Measurements from ENCODE around the gene ABHD15.

Gene ABHD15

GRCh38 chr17:29593591-29594518 lies 27.0 kb upstream of the ABHD15 start:
- no peak for DNase-seq
- H3K36me3 ChIP-seq (ENCODE audit: control insufficient read depth, insufficient read depth, low read length), result no peaks in the 10 kb centered on the region
- no peaks in the 10 kb centered on the region for H3K27me3 ChIP-seq (replicated peaks; ENCODE audit: control insufficient read depth, insufficient read depth, low read length, poor library complexity, severe bottlenecking)
- no peak overlapping the region for H3K27ac ChIP-seq (ENCODE audit: insufficient read depth, low read length, poor library complexity, severe bottlenecking)
- no peaks in the 10 kb centered on the region for H3K9me3 ChIP-seq (ENCODE audit: control insufficient read depth, low read length)
- H3K4me3 ChIP-seq (ENCODE audit: insufficient read depth, low read depth, low read length, poor library complexity, severe bottlenecking), result peak overlapping the region; percentile 52
- peaks cover 34% of the 10 kb centered on the region for H3K4me1 ChIP-seq (ENCODE audit: control insufficient read depth, insufficient read depth, low read length, poor library complexity, severe bottlenecking)

GRCh38 chr17:29592850-29593551 lies 26.2 kb upstream of the ABHD15 start, which contains the start of gene ANKRD13B:
Gene ANKRD13B (plus strand): TSS chr17:29593132. CDS start chr17:29593622, 490 bp downstream.
- no peaks in the 10 kb centered on the region for H3K27me3 ChIP-seq (replicated peaks; ENCODE audit: control insufficient read depth, insufficient read depth, low read length, poor library complexity, severe bottlenecking)
- no peak within 1 kb of the TSS for H3K27ac ChIP-seq (ENCODE audit: insufficient read depth, low read length, poor library complexity, severe bottlenecking)
- H3K9me3 ChIP-seq (ENCODE audit: control insufficient read depth, low read length), result no peaks in the 10 kb centered on the region
- no peak for DNase-seq
- H3K36me3 ChIP-seq (ENCODE audit: control insufficient read depth, insufficient read depth, low read length), result no peaks in the 10 kb centered on the region
- peaks cover 42% of the 10 kb centered on the region for H3K4me1 ChIP-seq (ENCODE audit: control insufficient read depth, insufficient read depth, low read length, poor library complexity, severe bottlenecking)
- peak within 1 kb of the TSS; percentile 76 for H3K4me3 ChIP-seq (ENCODE audit: insufficient read depth, low read depth, low read length, poor library complexity, severe bottlenecking)

DNA sequence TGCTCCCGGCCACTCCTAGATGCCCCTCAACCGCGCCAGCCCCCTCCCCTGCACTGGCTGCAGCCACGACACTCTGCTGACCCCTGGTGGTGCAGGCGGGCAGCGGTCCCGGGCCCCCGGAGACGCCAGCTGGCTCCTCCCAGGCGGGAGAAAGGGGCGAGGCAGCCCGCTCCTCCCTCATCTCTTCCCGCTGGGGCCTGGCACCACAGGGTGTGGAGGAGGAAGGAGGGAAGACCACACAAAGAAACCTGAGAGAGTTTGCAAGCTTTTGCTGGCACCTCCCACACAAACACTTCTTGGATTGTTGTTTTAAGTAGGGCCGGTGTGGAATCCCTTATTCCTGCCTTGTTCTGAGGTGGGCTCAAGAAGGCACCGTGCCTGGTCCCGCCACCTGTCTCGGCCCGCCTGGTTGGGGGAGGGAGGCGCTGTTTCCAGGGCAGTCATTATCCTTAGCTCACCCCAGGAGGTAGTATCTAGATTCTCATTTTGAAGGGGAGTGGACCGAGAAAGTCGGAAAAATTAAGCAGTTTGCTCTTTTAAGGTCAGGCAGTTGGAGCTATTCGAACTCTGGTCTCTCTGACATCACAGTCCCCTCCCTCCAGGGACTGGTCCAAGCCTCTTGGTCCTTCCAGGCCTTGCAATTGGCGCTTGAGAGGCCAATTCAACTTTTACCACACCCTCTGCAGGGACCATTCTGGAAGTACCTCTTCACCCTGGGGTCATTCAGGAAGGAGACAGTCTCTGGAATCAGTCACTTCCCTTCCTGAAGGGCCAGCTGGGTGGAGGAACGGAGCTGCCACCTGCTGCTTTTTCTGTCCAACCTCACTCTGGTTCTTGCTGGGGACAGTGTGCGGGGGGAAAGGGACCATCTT lies 25.1 kb upstream of the ABHD15 start:
- Histone ChIP-seq H3K36me3 (ENCODE audit: control insufficient read depth, insufficient read depth, low read length) (no peaks in the 10 kb centered on the region), H3K27ac (ENCODE audit: insufficient read depth, low read length, poor library complexity, severe bottlenecking) (no peak overlapping the region), H3K9me3 (ENCODE audit: control insufficient read depth, low read length) (no peaks in the 10 kb centered on the region), H3K4me1 (ENCODE audit: control insufficient read depth, insufficient read depth, low read length, poor library complexity, severe bottlenecking) (peaks cover 48% of the 10 kb centered on the region), H3K4me3 (ENCODE audit: insufficient read depth, low read depth, low read length, poor library complexity, severe bottlenecking) (peak overlapping the region; percentile 79), H3K27me3 (replicated peaks; ENCODE audit: control insufficient read depth, insufficient read depth, low read length, poor library complexity, severe bottlenecking) (no peaks in the 10 kb centered on the region)
- peak; percentile 56 to 72 (median 61) for DNase-seq

- H3K9me3 ChIP-seq (ENCODE audit: control insufficient read depth, low read length), result no peaks in the 10 kb centered on the region
- no peak for DNase-seq
- peak overlapping the region; percentile 23 for H3K27ac ChIP-seq (ENCODE audit: insufficient read depth, low read length, poor library complexity, severe bottlenecking)
- no peaks in the 10 kb centered on the region for H3K27me3 ChIP-seq (replicated peaks; ENCODE audit: control insufficient read depth, insufficient read depth, low read length, poor library complexity, severe bottlenecking)
- H3K4me3 ChIP-seq (ENCODE audit: insufficient read depth, low read depth, low read length, poor library complexity, severe bottlenecking), result peak overlapping the region; percentile 79
- H3K4me1 ChIP-seq (ENCODE audit: control insufficient read depth, insufficient read depth, low read length, poor library complexity, severe bottlenecking), result peaks cover 48% of the 10 kb centered on the region
- H3K36me3 ChIP-seq (ENCODE audit: control insufficient read depth, insufficient read depth, low read length), result no peaks in the 10 kb centered on the region
Measured at GRCh38 chr17:29591146-29591736, 24.4 kb upstream of the ABHD15 start.

DNA sequence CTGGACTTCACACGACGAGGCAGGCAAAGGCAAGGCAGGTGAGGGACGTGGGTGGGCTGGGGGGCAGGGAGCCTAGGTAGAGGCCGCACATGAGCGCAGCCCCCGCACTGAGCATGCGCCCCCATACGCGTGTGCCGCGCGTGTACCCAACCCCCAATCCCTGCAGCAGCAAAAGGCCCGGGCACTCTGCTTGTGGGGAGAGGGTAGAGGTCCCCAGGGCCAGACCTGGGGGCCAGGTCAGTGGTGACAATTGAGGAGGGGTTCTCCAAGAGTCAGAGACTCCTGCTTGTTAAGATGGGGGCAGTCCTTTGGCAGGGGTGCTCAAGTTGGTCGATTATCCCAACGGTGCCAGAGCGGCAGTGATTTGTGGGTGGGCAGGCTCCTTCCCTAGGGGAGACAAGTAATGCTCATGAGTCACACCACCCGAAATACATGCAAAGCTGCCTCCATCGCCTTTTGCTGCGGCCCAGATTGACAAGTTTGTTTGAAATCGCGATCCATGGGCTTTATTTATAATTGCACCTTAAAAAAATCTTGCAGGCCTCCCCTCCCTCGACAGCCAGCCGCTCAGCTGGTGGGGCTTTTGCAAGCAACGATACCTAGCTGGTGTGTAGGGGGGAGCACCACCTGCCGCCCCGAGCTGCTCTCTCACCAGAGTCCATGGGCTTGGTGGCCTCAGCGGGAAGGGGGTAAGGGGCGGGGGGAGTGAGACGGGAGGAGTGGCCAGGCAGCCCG lies 23.7 kb upstream of the ABHD15 start:
- H3K9me3 ChIP-seq (ENCODE audit: control insufficient read depth, low read length), result no peaks in the 10 kb centered on the region
- no peaks in the 10 kb centered on the region for H3K36me3 ChIP-seq (ENCODE audit: control insufficient read depth, insufficient read depth, low read length)
- peak overlapping the region; percentile 79 for H3K4me3 ChIP-seq (ENCODE audit: insufficient read depth, low read depth, low read length, poor library complexity, severe bottlenecking)
- H3K27ac ChIP-seq (ENCODE audit: insufficient read depth, low read length, poor library complexity, severe bottlenecking), result peak overlapping the region; percentile 23
- peaks cover 53% of the 10 kb centered on the region for H3K4me1 ChIP-seq (ENCODE audit: control insufficient read depth, insufficient read depth, low read length, poor library complexity, severe bottlenecking)
- no peaks in the 10 kb centered on the region for H3K27me3 ChIP-seq (replicated peaks; ENCODE audit: control insufficient read depth, insufficient read depth, low read length, poor library complexity, severe bottlenecking)
- no peak for DNase-seq

GRCh38 chr17:29589524-29590410 lies 22.9 kb upstream of the ABHD15 start, which contains the start of gene GIT1:
Gene GIT1 (minus strand): TSS chr17:29589648. CDS start chr17:29589378, 270 bp downstream.
- DNase-seq, result peak; percentile 70 to 77 (median 73)
- Histone ChIP-seq H3K27me3 (replicated peaks; ENCODE audit: control insufficient read depth, insufficient read depth, low read length, poor library complexity, severe bottlenecking) (no peaks in the 10 kb centered on the region), H3K27ac (ENCODE audit: insufficient read depth, low read length, poor library complexity, severe bottlenecking) (peak within 1 kb of the TSS; percentile 67), H3K4me3 (ENCODE audit: insufficient read depth, low read depth, low read length, poor library complexity, severe bottlenecking) (peak within 1 kb of the TSS; percentile 79), H3K36me3 (ENCODE audit: control insufficient read depth, insufficient read depth, low read length) (no peaks in the 10 kb centered on the region), H3K4me1 (ENCODE audit: control insufficient read depth, insufficient read depth, low read length, poor library complexity, severe bottlenecking) (peaks cover 61% of the 10 kb centered on the region), H3K9me3 (ENCODE audit: control insufficient read depth, low read length) (no peaks in the 10 kb centered on the region)

DNA sequence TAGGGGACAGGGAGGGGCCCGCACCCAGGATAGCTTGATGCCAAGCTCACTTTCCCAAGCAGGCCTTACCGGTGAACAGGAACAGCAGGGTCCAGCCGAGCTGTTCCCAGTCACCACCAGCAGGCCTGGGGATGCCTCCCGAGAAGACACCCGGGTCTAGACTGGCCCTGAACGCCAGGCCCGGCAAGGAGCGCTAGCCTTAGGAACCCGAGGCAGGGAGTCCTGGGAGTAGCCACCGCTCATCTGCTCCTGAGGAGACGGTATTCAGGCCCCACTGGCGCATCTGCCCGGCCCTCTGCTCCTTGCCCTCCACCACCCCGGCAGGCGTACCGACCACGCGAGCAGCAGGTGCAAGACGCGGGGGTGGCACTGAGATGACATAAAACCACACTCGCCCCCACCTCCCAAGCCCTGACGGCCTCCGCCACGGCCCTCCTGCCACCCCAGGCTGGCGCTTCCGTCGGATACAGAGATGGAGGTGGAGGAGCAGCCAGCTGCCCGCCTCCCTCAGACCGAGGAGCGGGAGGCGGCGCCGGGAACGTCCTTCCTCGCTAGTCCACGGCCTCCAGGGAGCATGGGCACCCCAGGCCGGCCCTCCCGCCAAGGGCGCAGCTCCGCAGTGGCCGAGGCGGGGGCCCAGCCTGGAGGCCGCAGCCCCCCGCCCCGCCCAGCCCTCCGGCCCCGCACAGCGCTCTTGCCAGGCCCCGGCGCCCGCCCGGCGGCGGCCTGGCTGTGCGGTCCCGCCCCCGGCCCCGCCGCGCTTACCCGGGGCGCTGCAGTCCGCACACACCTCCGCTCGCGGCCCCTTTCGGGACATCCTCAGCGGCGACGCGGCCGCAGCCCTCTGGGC lies 21.9 kb upstream of the ABHD15 start:
- no peaks in the 10 kb centered on the region for H3K27me3 ChIP-seq (replicated peaks; ENCODE audit: control insufficient read depth, insufficient read depth, low read length, poor library complexity, severe bottlenecking)
- no peaks in the 10 kb centered on the region for H3K36me3 ChIP-seq (ENCODE audit: control insufficient read depth, insufficient read depth, low read length)
- H3K4me1 ChIP-seq (ENCODE audit: control insufficient read depth, insufficient read depth, low read length, poor library complexity, severe bottlenecking), result peaks cover 68% of the 10 kb centered on the region
- peak overlapping the region; percentile 78 for H3K4me3 ChIP-seq (ENCODE audit: insufficient read depth, low read depth, low read length, poor library complexity, severe bottlenecking)
- no peaks in the 10 kb centered on the region for H3K9me3 ChIP-seq (ENCODE audit: control insufficient read depth, low read length)
- peak overlapping the region; percentile 63 for H3K27ac ChIP-seq (ENCODE audit: insufficient read depth, low read length, poor library complexity, severe bottlenecking)
- peak; percentile 19 to 43 (median 27) for DNase-seq
